AG09309 (cell line): ENCODE results near the gene LRTM2.

Experiments
- DNase-seq: peaks from one replicate; pipeline ENCODE4 v3.0.0-alpha.2; 2010; ENCODE audit warnings: low read depth
- H3K4me3 ChIP-seq: 2 replicates; pipeline ENCODE4 v1.5.1; 2011; ENCODE audit warnings: mild to moderate bottlenecking, low read depth, low read length, moderate library complexity; ENCODE audit not compliant: control insufficient read depth
- CTCF ChIP-seq: IDR thresholded peaks from 2 replicates; pipeline ENCODE4 v1.5.1; 2011; ENCODE audit warnings: mild to moderate bottlenecking, low read depth, low read length, inconsistent platforms; ENCODE audit not compliant: insufficient read depth, control insufficient read depth; ENCODE audit errors: missing control alignments

LRTM2 gene

GRCh38 chr12:1881301-1881700 is 60.9 kb downstream of the LRTM2 start:
- TF ChIP-seq CTCF, result no peak
- DNase-seq, result no peak

GRCh38 chr12:1881936-1882335 is 61.6 kb downstream of the LRTM2 start:
- no peak for DNase-seq
- no peak for TF ChIP-seq CTCF
- no peak overlapping the region for H3K4me3 ChIP-seq

More at GRCh38 chr12:1881301-1881700, 60.9 kb downstream of the LRTM2 start:
- no peak overlapping the region for H3K4me3 ChIP-seq

- H3K4me3 ChIP-seq, result no peak overlapping the region
- DNase-seq, result no peak
- TF ChIP-seq CTCF, result no peak
These were observed 62.0 kb downstream of the LRTM2 start for GRCh38 chr12:1882405-1882804.

GRCh38 chr12:1882850-1883470 is 62.6 kb downstream of the LRTM2 start:
- DNase-seq, result no peak
- no peak for TF ChIP-seq CTCF
- H3K4me3 ChIP-seq, result no peak overlapping the region

- DNase-seq, result no peak
- TF ChIP-seq CTCF, result no peak
- H3K4me3 ChIP-seq, result no peak overlapping the region
These were observed 63.1 kb downstream of the LRTM2 start for GRCh38 chr12:1883513-1883912.

GRCh38 chr12:1884651-1885050 is 64.3 kb downstream of the LRTM2 start:
- DNase-seq, result no peak
- H3K4me3 ChIP-seq, result no peak overlapping the region
- no peak for TF ChIP-seq CTCF
